Cardiac muscle cell (in vitro differentiated cells and primary cell): Measurements from ENCODE around the gene SLC12A7. TPM values are rescaled to one million over a fixed set of nuclear protein-coding genes. Genes with fewer than 3 reads are reported as not detected.

Experiments
- DNase-seq, 2 donors: peaks; one replicate each; pipeline versions ENCODE4 v3.0.0 to v3.0.0-alpha.2; 2010 to 2017; ENCODE audit warnings: low read depth in 1 of 2, low spot score in 1 of 2
- H3K27ac ChIP-seq: fragments of 200-600 bp; sonication (generic); 2 replicates; pipeline ENCODE4 v1.5.1; 2016
- H3K27me3 ChIP-seq: fragments of 200-600 bp; sonication (generic); 2 replicates; pipeline ENCODE4 v1.6.0; 2016; ENCODE audit warnings: control low read depth
- H3K36me3 ChIP-seq: fragments of 200-600 bp; sonication (generic); 2 replicates; pipeline ENCODE4 v1.5.1; 2016; ENCODE audit warnings: control low read depth
- H3K4me1 ChIP-seq: fragments of 200-600 bp; sonication (generic); 2 replicates; pipeline ENCODE4 v1.8.1; 2017; ENCODE audit warnings: low read depth, mild to moderate bottlenecking, mixed run types
- H3K4me3 ChIP-seq: fragments of 200-600 bp; sonication (generic); 2 replicates; pipeline ENCODE4 v1.5.1; 2016; ENCODE audit warnings: mild to moderate bottlenecking
- H3K9me3 ChIP-seq: fragments of 200-600 bp; sonication (generic); 2 replicates; pipeline ENCODE4 v1.5.1; 2017; ENCODE audit warnings: low read depth, mild to moderate bottlenecking, control low read depth
- CTCF ChIP-seq: IDR thresholded peaks from 2 replicates; pipeline ENCODE4 v1.5.1; 2012; ENCODE audit warnings: low read depth, mild to moderate bottlenecking, low read length
- polyA plus RNA-seq: library from polyadenylated mRNA; unstranded; fragments of >200 nt; fragmentation: Nextera tagmentation; extraction: Ambion mirVana; gene quantifications from 2 replicates; pipeline ENCODE4 v1.2.1, GENCODE V29; 2016
- total RNA-seq: library from RNA; depleted of rRNA; stranded (reverse); fragments of >200 nt; gene quantifications from 2 replicates; pipeline ENCODE4 v1.2.3, GENCODE V29; 2016

Gene SLC12A7
- total and polyA plus RNA-seq, 2 experiments from 2014 or later = 14.1 to 29.9 TPM

GRCh38 chr5:1055896-1056610 is 55.8 kb downstream of the SLC12A7 start:
- H3K4me3 ChIP-seq = no peak overlapping the region
- no peaks in the 10 kb centered on the region for H3K27me3 ChIP-seq
- no peaks in the 10 kb centered on the region for H3K9me3 ChIP-seq
- no peak for DNase-seq
- TF ChIP-seq CTCF = no peak
- no peaks in the 10 kb centered on the region for H3K4me1 ChIP-seq
- peaks cover 6% of the 10 kb centered on the region for H3K36me3 ChIP-seq
- no peak overlapping the region for H3K27ac ChIP-seq

DNA sequence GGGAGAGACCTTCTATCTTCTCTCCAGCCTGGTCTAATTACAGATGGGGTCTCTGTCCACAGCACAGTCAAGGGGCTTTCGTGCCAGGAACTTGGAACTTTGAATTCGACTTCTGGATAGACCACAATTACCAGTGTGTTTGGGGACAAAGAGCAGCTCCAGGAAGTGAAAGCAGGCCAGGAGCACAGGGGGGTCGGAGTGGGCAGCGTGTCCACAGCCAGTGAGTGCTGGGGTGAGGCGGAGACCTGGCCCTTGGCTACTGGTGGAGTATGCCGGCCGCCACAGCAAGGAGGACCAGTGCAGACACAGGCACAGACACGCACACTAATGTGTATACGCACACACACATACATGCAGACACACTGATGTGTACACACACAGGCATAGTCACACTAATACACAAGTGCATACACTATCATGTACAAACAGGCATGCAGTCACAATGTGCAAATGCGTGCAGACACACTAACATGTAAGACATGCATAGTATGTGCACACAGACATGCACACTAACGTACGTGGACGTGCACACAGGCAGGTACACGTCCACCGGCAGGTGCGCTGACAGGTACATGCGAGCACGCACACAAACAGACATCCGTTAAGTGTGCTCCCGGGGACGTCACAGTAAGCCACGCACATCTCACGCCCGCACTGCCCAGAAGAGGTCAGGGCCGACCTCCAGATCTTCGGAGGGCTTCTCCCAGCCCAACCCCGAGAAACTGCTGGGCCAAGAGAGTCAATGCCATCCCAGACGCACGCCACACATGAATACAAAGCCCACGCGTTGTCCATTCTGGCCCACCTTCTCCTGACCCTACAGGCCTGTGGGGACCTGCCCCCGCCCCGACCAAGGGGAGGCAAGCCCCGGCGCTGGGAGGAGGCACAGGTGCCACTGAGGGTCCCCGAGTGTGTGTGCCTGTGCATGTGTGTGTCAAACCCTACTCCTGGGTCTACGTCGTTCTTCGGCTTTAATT is 56.8 kb downstream of the SLC12A7 start:
- no peak for TF ChIP-seq CTCF
- H3K36me3 ChIP-seq = peaks cover 6% of the 10 kb centered on the region
- no peak overlapping the region for H3K27ac ChIP-seq
- DNase-seq = no peak
- H3K4me1 ChIP-seq = no peaks in the 10 kb centered on the region
- no peaks in the 10 kb centered on the region for H3K27me3 ChIP-seq
- H3K9me3 ChIP-seq = no peaks in the 10 kb centered on the region
- no peak overlapping the region for H3K4me3 ChIP-seq

GRCh38 chr5:1054018-1054798 is 57.7 kb downstream of the SLC12A7 start:
- no peaks in the 10 kb centered on the region for H3K27me3 ChIP-seq
- TF ChIP-seq CTCF = no peak
- peaks cover 6% of the 10 kb centered on the region for H3K36me3 ChIP-seq
- no peaks in the 10 kb centered on the region for H3K4me1 ChIP-seq
- no peak for DNase-seq
- no peak overlapping the region for H3K27ac ChIP-seq
- H3K4me3 ChIP-seq = no peak overlapping the region
- H3K9me3 ChIP-seq = no peaks in the 10 kb centered on the region

- peaks cover 6% of the 10 kb centered on the region for H3K36me3 ChIP-seq
- no peaks in the 10 kb centered on the region for H3K9me3 ChIP-seq
- H3K4me3 ChIP-seq = no peak overlapping the region
- DNase-seq = peak in 1 of 2 donors; percentile 10
- TF ChIP-seq CTCF = no peak
- no peaks in the 10 kb centered on the region for H3K27me3 ChIP-seq
- no peaks in the 10 kb centered on the region for H3K4me1 ChIP-seq
- H3K27ac ChIP-seq = no peak overlapping the region
These were observed 58.4 kb downstream of the SLC12A7 start for GRCh38 chr5:1053391-1054017.
